ENCODE results near the gene P4HA2. TPM values are rescaled to one million over a fixed set of nuclear protein-coding genes. Genes with fewer than 3 reads are reported as not detected.

P4HA2 gene
- polyA plus RNA-seq, 1 donor (not counting 4 experiments of a cell fraction or from before 2014, with no cell fraction given) = 93.6 TPM

DNA sequence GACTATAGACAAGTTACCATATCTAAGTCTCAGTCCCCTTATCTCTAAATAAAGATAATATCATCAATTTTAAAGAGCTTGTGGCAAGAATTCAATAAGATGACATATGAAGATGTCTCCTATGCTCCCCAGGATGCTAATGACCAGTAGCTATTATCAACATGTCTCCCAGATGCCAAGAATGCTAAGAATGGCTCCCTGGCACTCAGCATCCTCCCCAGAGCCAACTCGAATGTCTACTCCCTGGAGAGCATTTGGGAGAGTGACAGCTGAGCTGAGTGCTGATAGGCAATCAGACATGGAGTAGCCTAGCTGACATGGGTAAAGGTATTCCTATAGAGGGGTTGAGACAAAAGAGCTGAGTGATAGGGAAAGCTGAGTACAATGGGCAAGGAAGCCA, 15.9 kb downstream of the P4HA2 start:
- Histone ChIP-seq H3K9me1 (ENCODE audit: control insufficient read depth, extremely low read depth, insufficient read depth, low read length) (peaks cover 2% of the 10 kb centered on the region), H3K27ac (ENCODE audit: control insufficient read depth, insufficient read depth, low read length) (no peak overlapping the region), H3K4me3 (ENCODE audit: control insufficient read depth in 2 of 3, extremely low read depth in 1 of 3, insufficient read depth in 2 of 3, low read depth in 1 of 3, low read length in 3 of 3) (no peak overlapping the region), H3K4me2 (ENCODE audit: control insufficient read depth, extremely low read depth, insufficient read depth, low read depth, low read length) (no peak overlapping the region), H3K9ac (ENCODE audit: control insufficient read depth, extremely low read depth, insufficient read depth, low read length) (no peak overlapping the region), H3K27me3 (ENCODE audit: control insufficient read depth, extremely low read depth, insufficient read depth, low read length) (no peaks in the 10 kb centered on the region), H4K20me1 (ENCODE audit: control insufficient read depth, extremely low read depth, insufficient read depth, low read length) (no peaks in the 10 kb centered on the region), H2AFZ (ENCODE audit: control insufficient read depth, low read length) (no peak overlapping the region), H3K9me3 (ENCODE audit: control insufficient read depth, low read depth, low read length) (no peaks in the 10 kb centered on the region), H3K79me2 (ENCODE audit: control insufficient read depth, insufficient read depth, low read length) (no peaks in the 10 kb centered on the region), H3K36me3 (ENCODE audit: control insufficient read depth in 2 of 2, extremely low read depth in 1 of 2, insufficient read depth in 2 of 2, low read length in 2 of 2) (peaks cover 36 to 45% of the 10 kb centered on the region in 2 experiments), H3K4me1 (ENCODE audit: control insufficient read depth, extremely low read depth, insufficient read depth, low read length) (peaks cover 11% of the 10 kb centered on the region)
- no peak for DNase-seq (ENCODE audit: low read depth, low spot score)
- dilution Hi-C loops (cut with MboI; ENCODE audit: extremely low pct_ligation_motif_present, low sequenced_read_pairs) = no loop called here
- no peak for FAIRE-seq
- no peak for TF ChIP-seq EZH2 (IDR thresholded peaks at IDR 0.05; ENCODE audit: low read length)
- TF ChIP-seq, protein P1, sequence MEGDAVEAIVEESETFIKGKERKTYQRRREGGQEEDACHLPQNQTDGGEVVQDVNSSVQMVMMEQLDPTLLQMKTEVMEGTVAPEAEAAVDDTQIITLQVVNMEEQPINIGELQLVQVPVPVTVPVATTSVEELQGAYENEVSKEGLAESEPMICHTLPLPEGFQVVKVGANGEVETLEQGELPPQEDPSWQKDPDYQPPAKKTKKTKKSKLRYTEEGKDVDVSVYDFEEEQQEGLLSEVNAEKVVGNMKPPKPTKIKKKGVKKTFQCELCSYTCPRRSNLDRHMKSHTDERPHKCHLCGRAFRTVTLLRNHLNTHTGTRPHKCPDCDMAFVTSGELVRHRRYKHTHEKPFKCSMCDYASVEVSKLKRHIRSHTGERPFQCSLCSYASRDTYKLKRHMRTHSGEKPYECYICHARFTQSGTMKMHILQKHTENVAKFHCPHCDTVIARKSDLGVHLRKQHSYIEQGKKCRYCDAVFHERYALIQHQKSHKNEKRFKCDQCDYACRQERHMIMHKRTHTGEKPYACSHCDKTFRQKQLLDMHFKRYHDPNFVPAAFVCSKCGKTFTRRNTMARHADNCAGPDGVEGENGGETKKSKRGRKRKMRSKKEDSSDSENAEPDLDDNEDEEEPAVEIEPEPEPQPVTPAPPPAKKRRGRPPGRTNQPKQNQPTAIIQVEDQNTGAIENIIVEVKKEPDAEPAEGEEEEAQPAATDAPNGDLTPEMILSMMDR (optimal IDR thresholded peaks at IDR 0.05 in 1 of 3, IDR thresholded peaks at IDR 0.05 in 1 of 3, conservative IDR thresholded peaks at IDR 0.05 in 1 of 3; ENCODE audit: extremely low read depth in 1 of 3, insufficient read depth in 2 of 3, low read length in 3 of 3) = no peak

DNA sequence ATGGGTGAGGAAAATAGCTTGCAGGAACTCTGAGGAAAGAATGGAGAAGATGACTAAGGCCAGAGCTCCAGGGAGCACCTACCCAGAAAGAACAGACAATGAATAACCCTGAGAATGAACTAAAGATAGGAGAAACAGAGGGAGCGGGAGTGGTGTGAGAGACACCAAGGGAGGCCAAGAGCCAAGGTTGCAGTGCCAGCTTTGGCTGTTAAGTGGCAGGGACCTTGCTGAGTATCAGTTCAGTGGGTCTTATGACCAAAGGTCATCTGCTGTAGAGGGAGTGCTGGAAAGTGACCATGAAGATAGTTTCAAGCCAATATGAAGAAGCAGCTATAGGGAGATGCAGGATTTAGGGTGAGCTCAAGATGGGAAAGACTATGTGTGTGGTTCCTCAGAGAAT, 16.7 kb downstream of the P4HA2 start:
- Histone ChIP-seq H3K9me3 (ENCODE audit: control insufficient read depth, low read depth, low read length) (no peaks in the 10 kb centered on the region), H3K4me1 (ENCODE audit: control insufficient read depth, extremely low read depth, insufficient read depth, low read length) (peaks cover 11% of the 10 kb centered on the region), H3K4me3 (ENCODE audit: control insufficient read depth in 2 of 3, extremely low read depth in 1 of 3, insufficient read depth in 2 of 3, low read depth in 1 of 3, low read length in 3 of 3) (no peak overlapping the region), H3K4me2 (ENCODE audit: control insufficient read depth, extremely low read depth, insufficient read depth, low read depth, low read length) (no peak overlapping the region), H3K9ac (ENCODE audit: control insufficient read depth, extremely low read depth, insufficient read depth, low read length) (no peak overlapping the region), H4K20me1 (ENCODE audit: control insufficient read depth, extremely low read depth, insufficient read depth, low read length) (no peaks in the 10 kb centered on the region), H3K79me2 (ENCODE audit: control insufficient read depth, insufficient read depth, low read length) (no peaks in the 10 kb centered on the region), H3K36me3 (ENCODE audit: control insufficient read depth in 2 of 2, extremely low read depth in 1 of 2, insufficient read depth in 2 of 2, low read length in 2 of 2) (peaks cover 40 to 48% of the 10 kb centered on the region in 2 experiments), H2AFZ (ENCODE audit: control insufficient read depth, low read length) (no peak overlapping the region), H3K9me1 (ENCODE audit: control insufficient read depth, extremely low read depth, insufficient read depth, low read length) (peaks cover 2% of the 10 kb centered on the region), H3K27ac (ENCODE audit: control insufficient read depth, insufficient read depth, low read length) (no peak overlapping the region), H3K27me3 (ENCODE audit: control insufficient read depth, extremely low read depth, insufficient read depth, low read length) (no peaks in the 10 kb centered on the region)
- DNase-seq (ENCODE audit: low read depth, low spot score) (no peak), FAIRE-seq (no peak)
- dilution Hi-C loops (cut with MboI; ENCODE audit: extremely low pct_ligation_motif_present, low sequenced_read_pairs) = no loop called here
- TF ChIP-seq, protein P1 (optimal IDR thresholded peaks at IDR 0.05 in 1 of 3, IDR thresholded peaks at IDR 0.05 in 1 of 3, conservative IDR thresholded peaks at IDR 0.05 in 1 of 3; ENCODE audit: extremely low read depth in 1 of 3, insufficient read depth in 2 of 3, low read length in 3 of 3) = no peak
- no peak for TF ChIP-seq EZH2 (IDR thresholded peaks at IDR 0.05; ENCODE audit: low read length)
